ENCODE measurements around the gene COL9A3.

DNA sequence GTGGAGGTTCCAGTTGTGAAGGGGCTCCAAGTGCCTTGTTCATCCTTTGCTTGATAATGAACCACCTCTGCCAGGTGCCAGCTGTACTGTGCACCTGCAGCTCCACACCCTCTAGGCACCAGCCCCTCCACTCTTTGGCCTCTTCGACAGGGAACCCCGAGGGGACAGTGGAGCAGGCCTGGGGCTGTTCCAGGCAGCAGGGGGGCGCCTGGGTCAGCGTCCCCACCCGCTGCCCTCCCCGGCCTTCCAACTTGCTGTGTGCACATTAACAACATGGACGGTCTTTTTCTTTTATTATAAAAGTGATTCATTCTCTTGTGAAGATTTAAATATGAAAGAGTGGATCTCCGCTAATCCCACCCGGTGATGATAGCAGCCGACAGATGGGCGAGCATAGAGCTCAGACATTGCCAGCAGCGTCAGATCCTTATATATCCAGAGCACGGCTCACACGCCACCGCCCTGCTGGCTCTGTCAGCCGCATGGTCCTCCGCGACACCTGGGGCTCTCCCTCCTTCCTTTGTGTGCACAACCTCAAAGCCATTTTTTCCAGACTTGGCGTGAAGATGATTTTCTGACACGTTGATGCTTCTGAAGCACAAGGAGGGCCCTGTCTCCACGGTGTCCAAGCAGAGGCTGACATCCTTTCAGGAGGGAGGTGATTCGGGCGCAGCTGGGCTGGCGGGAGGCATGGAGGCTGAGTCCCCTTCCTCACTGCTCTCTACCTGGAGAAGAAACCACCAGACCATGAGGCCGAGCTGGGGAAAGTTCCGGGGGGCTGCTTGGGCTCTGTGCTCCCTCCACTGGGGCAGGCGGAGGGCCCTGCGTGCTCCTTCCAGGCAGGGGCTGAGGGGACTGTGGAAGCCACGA is 42.8 kb upstream of the COL9A3 start:
- TF ChIP-seq, protein P1, sequence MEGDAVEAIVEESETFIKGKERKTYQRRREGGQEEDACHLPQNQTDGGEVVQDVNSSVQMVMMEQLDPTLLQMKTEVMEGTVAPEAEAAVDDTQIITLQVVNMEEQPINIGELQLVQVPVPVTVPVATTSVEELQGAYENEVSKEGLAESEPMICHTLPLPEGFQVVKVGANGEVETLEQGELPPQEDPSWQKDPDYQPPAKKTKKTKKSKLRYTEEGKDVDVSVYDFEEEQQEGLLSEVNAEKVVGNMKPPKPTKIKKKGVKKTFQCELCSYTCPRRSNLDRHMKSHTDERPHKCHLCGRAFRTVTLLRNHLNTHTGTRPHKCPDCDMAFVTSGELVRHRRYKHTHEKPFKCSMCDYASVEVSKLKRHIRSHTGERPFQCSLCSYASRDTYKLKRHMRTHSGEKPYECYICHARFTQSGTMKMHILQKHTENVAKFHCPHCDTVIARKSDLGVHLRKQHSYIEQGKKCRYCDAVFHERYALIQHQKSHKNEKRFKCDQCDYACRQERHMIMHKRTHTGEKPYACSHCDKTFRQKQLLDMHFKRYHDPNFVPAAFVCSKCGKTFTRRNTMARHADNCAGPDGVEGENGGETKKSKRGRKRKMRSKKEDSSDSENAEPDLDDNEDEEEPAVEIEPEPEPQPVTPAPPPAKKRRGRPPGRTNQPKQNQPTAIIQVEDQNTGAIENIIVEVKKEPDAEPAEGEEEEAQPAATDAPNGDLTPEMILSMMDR (IDR thresholded peaks at IDR 0.05), result no peak
- TF ChIP-seq EP300 (IDR thresholded peaks at IDR 0.05), result no peak
